ENCODE results near the gene BOLA2.
"Not testable (repeated sequence)": the region's sequence is repeated elsewhere in the genome, so short reads cannot be mapped to it uniquely, and the experiment has no call there.

DNA sequence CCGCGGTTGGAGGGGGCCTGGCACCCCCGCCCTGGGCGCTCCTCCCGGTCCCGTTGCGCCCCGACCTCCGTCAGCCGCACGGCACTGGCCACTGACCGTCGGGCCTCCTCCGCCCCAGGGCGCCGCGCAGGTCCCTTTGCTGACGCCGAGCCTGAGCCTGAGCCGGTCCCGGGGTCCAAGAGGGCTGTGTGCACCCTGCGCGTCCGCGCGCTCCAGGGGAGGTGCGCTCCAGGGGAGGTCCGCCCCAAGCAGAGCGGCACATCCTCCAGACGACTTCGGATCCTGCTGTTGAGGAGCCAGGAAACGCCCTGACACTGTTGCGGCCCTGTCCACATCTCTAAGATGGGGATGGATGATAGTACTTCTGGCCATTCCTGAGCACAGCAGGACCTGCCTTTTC lies 12.8 kb upstream of the BOLA2 start:
- TF ChIP-seq CTCF, POLR2A (IDR thresholded peaks at IDR 0.05): not testable (repeated sequence)

Data from transverse colon (tissue), 3 donors.